Stimulated activated CD4-positive, alpha-beta T cell treated with anti-CD3 and anti-CD28 coated beads, Interleukin-1b, Interleukin-23, amount 100 ng/mL, for 24 hours (primary cell): ENCODE measurements around the gene WRAP53.

ENCODE experiments used
- DNase-seq, 4 experiments: peaks; one replicate each; pipeline ENCODE4 v3.0.0-alpha.2; 2020; ENCODE audit warnings: low read depth in 4 of 4, low spot score in 1 of 4

The WRAP53 gene

GRCh38 chr17:7677388-7678067 is 10.7 kb upstream of the WRAP53 start:
- no peak for DNase-seq

DNA sequence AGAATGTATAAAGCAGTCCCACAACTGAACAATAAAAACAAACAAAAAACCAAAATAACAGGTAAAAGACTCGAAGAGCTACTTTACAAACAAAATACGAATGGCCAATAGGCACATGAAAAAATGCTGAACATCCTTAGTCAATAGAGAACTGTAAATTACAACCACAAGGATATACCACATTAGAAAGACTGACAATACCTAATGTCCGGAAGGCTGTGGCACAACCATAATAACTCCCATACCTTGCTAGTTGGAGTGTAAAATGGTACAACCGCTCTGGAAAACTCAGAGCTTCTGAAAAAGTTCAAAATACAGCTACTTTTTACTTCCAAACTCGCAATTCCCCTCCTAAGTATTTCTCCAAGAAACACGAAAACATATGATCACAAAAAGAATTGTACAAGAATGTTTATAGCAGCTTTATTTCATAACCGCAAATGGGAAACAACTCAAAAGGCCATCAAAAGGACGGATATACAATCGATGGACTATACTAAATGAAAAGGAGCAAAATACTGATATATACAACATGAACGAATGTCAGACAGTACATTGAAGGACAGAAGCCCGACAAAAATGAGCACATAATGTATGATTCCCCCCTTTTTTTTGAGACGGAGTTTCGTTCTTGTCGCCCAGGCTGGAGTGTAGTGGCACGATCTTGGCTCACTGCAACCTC is 3.3 kb upstream of the WRAP53 start:
- DNase-seq, result no peak

GRCh38 chr17:7685533-7686221 is 2.6 kb upstream of the WRAP53 start:
- peak; percentile 69 to 87 (median 84) for DNase-seq

- peak; percentile 45 to 67 (median 56) for DNase-seq
Measured at GRCh38 chr17:7686222-7687071, 1.8 kb upstream of the WRAP53 start.

GRCh38 chr17:7687072-7687907 is 987 bp upstream of the WRAP53 start, which contains the start of gene TP53:
Gene TP53 (minus strand): TSS chr17:7687490. CDS start chr17:7676594, 10,896 bp downstream.
- DNase-seq, result peak; percentile 69 to 78 (median 74)

- DNase-seq, result no peak
Measured at GRCh38 chr17:7688808-7689316, 585 bp downstream of the WRAP53 start.

GRCh38 chr17:7695586-7695985 is 7.3 kb downstream of the WRAP53 start:
- DNase-seq, result no peak

DNA sequence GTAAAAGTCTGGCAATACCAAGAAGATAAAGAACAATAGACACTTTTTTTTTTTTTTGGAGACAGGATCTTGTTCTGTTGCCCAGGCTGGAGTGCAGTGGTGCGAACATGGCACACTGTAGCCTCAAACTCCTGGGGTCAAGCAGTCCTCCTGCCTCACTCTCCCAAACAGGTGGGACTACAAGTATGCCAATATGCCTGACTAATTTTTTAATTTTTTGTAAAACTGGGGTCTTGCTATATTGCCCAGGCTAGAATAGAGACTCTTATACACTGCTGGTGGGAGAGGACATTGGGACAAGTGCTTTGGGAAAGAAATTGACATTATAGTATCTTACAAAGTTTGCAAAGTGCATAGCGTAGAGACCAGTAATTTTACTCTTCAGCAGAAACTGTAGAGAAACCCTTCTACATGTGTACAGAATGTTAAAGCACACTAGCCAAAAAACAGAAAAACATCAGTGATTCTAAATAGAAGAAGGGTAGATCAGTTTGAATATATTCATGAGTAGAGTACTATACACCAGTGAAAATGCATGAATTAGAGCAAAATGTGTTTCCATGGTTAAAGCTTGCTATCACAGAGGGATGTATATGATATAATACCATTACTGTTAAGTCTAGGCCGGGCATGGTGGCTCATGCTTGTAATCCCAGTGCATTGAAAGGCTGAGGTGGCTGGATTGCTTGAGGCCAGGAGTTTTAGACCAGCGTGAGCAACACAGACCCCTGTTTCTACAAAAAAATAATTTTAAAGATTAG is 9.7 kb downstream of the WRAP53 start:
- no peak for DNase-seq

GRCh38 chr17:7700510-7700909 is 12.2 kb downstream of the WRAP53 start:
- no peak for DNase-seq

DNA sequence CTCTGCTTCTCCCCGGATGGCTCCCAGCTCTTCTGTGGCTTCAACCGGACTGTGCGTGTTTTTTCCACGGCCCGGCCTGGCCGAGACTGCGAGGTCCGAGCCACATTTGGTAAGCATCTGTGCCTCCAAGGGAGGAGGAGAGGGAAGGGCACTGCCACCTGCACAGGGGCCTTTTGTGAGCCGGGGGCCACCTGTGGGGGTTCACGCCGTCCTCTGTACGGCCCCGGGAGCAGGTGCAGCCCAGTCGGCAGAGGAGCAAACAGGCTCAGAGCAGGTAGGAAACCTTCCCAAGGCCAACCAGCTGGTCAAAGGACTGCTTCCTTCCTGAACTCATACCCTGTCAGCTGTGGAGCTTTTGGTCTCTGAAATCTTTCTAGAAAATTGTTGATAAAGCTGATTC is 13.4 kb downstream of the WRAP53 start:
- no peak for DNase-seq

- no peak for DNase-seq
Measured at GRCh38 chr17:7702776-7703175, 14.5 kb downstream of the WRAP53 start.

- DNase-seq, result no peak
Measured at GRCh38 chr17:7703584-7704479, 15.6 kb downstream of the WRAP53 start.

- no peak for DNase-seq
Measured at GRCh38 chr17:7704601-7705268, 16.5 kb downstream of the WRAP53 start, which contains the start of gene EFNB3. Gene EFNB3 (plus strand): TSS chr17:7705202. CDS start chr17:7705599, 397 bp downstream.

- no peak for DNase-seq
Measured at GRCh38 chr17:7705269-7706255, 17.3 kb downstream of the WRAP53 start.

DNA sequence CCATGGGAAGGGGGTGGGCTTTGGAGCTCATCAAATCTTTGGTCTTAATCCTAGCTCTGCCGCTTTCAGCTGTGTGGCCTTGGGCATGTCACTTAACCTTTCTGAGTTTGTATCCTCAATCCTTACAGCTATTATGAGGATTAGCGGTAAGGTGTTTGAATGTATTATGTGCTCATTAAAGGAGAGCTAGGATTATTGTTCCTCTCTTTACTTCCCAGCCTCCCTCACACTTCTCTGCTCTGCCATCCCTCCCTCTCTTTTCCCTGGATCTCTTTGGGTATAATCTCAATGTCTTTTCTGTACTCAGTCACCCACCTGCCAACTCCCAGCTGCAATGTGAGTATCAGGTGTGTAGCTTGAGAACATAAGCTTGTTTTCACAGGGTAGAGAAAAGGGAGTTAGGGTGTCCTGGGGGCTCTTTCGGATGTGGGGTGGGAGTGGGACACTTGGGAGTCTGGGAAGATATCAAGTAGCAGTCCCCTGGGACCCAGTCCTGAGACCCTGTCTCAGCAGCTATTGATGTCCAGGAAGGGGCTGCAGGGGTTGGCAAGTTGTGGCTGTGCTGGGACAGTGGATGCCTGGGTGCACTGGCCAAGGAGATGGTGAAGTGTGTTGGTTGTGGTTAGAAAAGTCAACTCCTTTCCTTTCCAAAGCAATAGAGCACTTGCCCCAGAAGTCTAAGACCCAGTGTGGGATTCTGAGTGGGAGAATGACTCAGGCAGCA is 18.5 kb downstream of the WRAP53 start:
- no peak for DNase-seq

DNA sequence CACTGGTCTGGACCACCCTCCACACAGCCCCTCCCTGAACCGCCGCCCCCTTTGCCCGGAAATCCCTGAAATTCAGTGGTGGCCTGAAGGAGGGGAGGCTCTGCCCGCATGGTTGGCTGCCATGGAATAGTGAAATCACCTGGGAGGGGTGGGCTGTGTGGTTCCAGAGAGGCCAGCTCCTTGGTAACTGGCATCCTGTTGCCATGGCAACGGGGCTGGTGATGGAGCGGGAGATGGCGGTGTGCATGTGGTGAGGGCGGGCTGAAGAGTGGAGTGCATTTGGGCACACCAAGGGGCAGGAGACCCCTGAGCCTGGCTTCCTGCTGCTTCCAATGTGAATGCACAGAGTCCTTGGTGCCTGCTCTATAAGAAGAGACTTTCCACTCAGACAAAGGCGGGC is 19.2 kb downstream of the WRAP53 start:
- DNase-seq, result no peak
